Ascending aorta (tissue), 2 donors: ENCODE data around the gene TBX3. TPM values are rescaled to one million over a fixed set of nuclear protein-coding genes. Genes with fewer than 3 reads are reported as not detected.

ENCODE experiments used
- DNase-seq, 2 donors: peaks; one replicate each; pipeline ENCODE4 v3.0.0-alpha.2; 2019; ENCODE audit warnings: low spot score in 2 of 2
- H3K27ac ChIP-seq, 2 donors: fragments of 200-600 bp; sonication (generic); one replicate each; pipeline ENCODE4 v1.5.1; 2016 to 2017; ENCODE audit warnings: mild to moderate bottlenecking in 1 of 2
- H3K27me3 ChIP-seq: fragments of 200-600 bp; sonication (generic); one replicate; pipeline ENCODE4 v1.5.1; 2017
- H3K36me3 ChIP-seq, 2 donors: fragments of 200-600 bp; sonication (generic); one replicate each; pipeline ENCODE4 v1.5.1; 2016
- H3K4me1 ChIP-seq, 2 donors: fragments of 200-600 bp; sonication (generic); one replicate each; pipeline ENCODE4 v1.5.1; 2016 to 2017; ENCODE audit warnings: mild to moderate bottlenecking in 1 of 2
- H3K4me3 ChIP-seq, 2 donors: fragments of 200-600 bp; sonication (generic); one replicate each; pipeline ENCODE4 v1.5.1; 2016 to 2017; ENCODE audit warnings: mild to moderate bottlenecking in 1 of 2
- H3K9me3 ChIP-seq, 2 donors: fragments of 200-600 bp; sonication (generic); one replicate each; pipeline ENCODE4 v1.5.1; 2016
- intact Hi-C: fragments of 100-400 bp; cut with DNase I; formaldehyde crosslinking; loops from one replicate; pipeline ENCODE4 v1.15.1; 2023
- total RNA-seq: library from RNA; depleted of rRNA; stranded (reverse); fragments of >200 nt; gene quantifications from one replicate; pipeline ENCODE4 v1.1.0, GENCODE V29; 2016
- TF ChIP-seq, protein P1 (sequence below), 3 experiments: fragments of 200-600 bp in 2 of 3; fragments of 450-650 bp in 1 of 3; sonication (generic) in 2 of 3; IDR thresholded peaks; one replicate each; pipeline ENCODE4 v1.5.1; 2016 to 2019; ENCODE audit warnings: antibody characterized with exemption in 3 of 3, mild to moderate bottlenecking in 1 of 3, moderate library complexity in 1 of 3

Gene TBX3
- total RNA-seq, 1 donor from 2014 or later, result 20.0 TPM

GRCh38 chr12:114671066-114671442 lies 12.9 kb downstream of the TBX3 start:
- TF ChIP-seq, protein P1, sequence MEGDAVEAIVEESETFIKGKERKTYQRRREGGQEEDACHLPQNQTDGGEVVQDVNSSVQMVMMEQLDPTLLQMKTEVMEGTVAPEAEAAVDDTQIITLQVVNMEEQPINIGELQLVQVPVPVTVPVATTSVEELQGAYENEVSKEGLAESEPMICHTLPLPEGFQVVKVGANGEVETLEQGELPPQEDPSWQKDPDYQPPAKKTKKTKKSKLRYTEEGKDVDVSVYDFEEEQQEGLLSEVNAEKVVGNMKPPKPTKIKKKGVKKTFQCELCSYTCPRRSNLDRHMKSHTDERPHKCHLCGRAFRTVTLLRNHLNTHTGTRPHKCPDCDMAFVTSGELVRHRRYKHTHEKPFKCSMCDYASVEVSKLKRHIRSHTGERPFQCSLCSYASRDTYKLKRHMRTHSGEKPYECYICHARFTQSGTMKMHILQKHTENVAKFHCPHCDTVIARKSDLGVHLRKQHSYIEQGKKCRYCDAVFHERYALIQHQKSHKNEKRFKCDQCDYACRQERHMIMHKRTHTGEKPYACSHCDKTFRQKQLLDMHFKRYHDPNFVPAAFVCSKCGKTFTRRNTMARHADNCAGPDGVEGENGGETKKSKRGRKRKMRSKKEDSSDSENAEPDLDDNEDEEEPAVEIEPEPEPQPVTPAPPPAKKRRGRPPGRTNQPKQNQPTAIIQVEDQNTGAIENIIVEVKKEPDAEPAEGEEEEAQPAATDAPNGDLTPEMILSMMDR (IDR thresholded peaks at IDR 0.05), result no peak
- Histone ChIP-seq H3K36me3 (peaks cover 0 to 9% of the 10 kb centered on the region in 2 donors), H3K4me1 (peaks cover 0 to 6% of the 10 kb centered on the region in 2 donors), H3K4me3 (peak overlapping the region in 1 of 2 donors; percentile 23), H3K27me3 (peaks cover 11% of the 10 kb centered on the region), H3K9me3 (no peaks in the 10 kb centered on the region), H3K27ac (no peak overlapping the region)
- DNase-seq, result no peak
- intact Hi-C loops, result no loop called here

GRCh38 chr12:114670291-114670980 lies 13.5 kb downstream of the TBX3 start:
- Histone ChIP-seq H3K36me3 (peaks cover 0 to 9% of the 10 kb centered on the region in 2 donors), H3K9me3 (no peaks in the 10 kb centered on the region), H3K27me3 (peaks cover 11% of the 10 kb centered on the region), H3K27ac (no peak overlapping the region), H3K4me3 (no peak overlapping the region), H3K4me1 (peaks cover 0 to 6% of the 10 kb centered on the region in 2 donors)
- TF ChIP-seq, protein P1 (IDR thresholded peaks at IDR 0.05), result no peak
- no peak for DNase-seq
- intact Hi-C loops, result no loop called here

- Histone ChIP-seq H3K9me3 (no peaks in the 10 kb centered on the region), H3K4me3 (peak overlapping the region in 1 of 2 donors; percentile 57), H3K36me3 (peaks cover 0 to 7% of the 10 kb centered on the region in 2 donors), H3K4me1 (peaks cover 0 to 6% of the 10 kb centered on the region in 2 donors), H3K27ac (no peak overlapping the region), H3K27me3 (peaks cover 15% of the 10 kb centered on the region)
- DNase-seq, result no peak
- TF ChIP-seq, protein P1 (IDR thresholded peaks at IDR 0.05), result no peak
- intact Hi-C loops, result loop anchor here (2.0 kb wide), 1 partner anchor 1083 kb away; no protein-coding TSS in a partner anchor
These were observed 14.3 kb downstream of the TBX3 start for GRCh38 chr12:114669401-114670290.

DNA sequence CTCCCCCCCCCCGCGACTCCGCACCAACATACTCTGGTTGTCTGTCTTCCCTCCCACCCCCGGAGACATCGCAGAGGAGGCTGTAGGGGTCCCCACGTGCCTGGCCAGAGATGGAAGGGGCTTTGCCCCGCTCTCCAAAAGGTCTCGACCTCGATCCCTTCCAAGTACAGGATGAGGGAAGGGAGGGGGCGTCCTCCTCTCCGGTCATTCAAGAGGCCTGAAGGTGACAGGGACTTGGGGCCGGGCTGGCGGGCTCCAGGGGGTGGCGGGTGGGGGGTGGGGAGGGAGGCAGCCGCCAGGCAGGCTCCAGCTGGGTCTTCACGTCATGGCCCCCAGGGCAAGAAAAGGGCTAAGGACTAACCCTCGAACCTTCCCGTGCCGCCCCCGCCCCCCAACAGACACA lies 15.1 kb downstream of the TBX3 start:
- TF ChIP-seq, protein P1 (IDR thresholded peaks at IDR 0.05), result no peak
- Histone ChIP-seq H3K36me3 (peaks cover 0 to under 1% of the 10 kb centered on the region in 2 donors), H3K27ac (no peak overlapping the region), H3K4me1 (peaks cover 0 to 6% of the 10 kb centered on the region in 2 donors), H3K9me3 (no peaks in the 10 kb centered on the region), H3K4me3 (peak overlapping the region; percentile 32 to 57), H3K27me3 (peaks cover 16% of the 10 kb centered on the region)
- DNase-seq, result no peak
- intact Hi-C loops, result loop anchor here (2.0 kb wide), 1 partner anchor 1084 kb away; no protein-coding TSS in a partner anchor

DNA sequence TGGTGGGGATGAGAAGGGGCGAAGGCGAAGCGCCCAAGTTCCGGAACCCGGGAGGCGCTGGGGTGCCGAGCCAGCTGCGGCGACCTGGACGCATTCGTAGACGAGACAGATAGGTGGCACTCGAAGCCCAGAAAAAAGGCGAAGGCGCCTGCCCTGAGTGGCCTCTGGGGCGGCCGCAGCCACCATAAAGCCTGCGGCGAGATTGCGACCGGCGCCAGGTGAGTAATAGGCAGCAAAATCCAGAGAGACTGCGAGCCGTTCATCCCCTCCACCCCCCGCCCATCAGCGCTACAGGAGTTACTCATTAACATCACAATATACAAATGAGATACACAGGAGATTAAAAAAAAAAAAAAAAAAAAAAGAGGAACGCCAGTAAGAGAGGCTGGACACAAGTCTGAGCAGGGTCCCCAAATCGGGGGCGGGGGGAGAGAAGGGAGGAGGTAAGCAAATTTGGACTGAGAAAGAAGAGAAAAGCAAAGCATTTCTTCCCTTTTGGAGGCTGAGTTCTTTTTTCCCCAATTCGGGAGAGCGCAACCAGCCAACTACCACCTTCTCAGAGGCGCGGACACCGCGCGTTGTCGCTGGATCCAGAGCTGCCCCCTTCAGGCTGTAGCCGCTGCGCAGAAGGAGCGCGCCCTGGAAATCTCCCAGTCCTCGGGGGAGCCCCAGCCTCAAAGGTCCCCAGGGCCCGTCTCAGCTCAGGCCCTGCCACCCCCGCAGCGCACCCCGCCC lies 15.7 kb downstream of the TBX3 start:
- intact Hi-C loops, result loop anchor here (2.0 kb wide), 1 partner anchor 1084 kb away; no protein-coding TSS in a partner anchor
- H3K4me3 ChIP-seq, result peak overlapping the region; percentile 32 to 57
- DNase-seq, result peak in 1 of 2 donors; percentile 78
- peaks cover 0 to 6% of the 10 kb centered on the region in 2 donors for H3K4me1 ChIP-seq
- no peaks in the 10 kb centered on the region for H3K36me3 ChIP-seq
- TF ChIP-seq, protein P1 (IDR thresholded peaks at IDR 0.05), result peak; percentile 34 to 60 (median 54)
- peaks cover 16% of the 10 kb centered on the region for H3K27me3 ChIP-seq
- H3K9me3 ChIP-seq, result no peaks in the 10 kb centered on the region
- no peak overlapping the region for H3K27ac ChIP-seq
